COR-L47 (cell line): ENCODE measurements around the gene GALNT18.
"Not testable (repeated sequence)": the region's sequence is repeated elsewhere in the genome, so short reads cannot be mapped to it uniquely, and the experiment has no call there.

Experiments used
- DNase-seq: peaks from one replicate; lab custom pipeline; 2025; lab: John Stamatoyannopoulos, UW

GALNT18 gene

GRCh38 chr11:11459578-11459977 is 162.2 kb downstream of the GALNT18 start:
- no peak for DNase-seq

GRCh38 chr11:11458485-11458884 is 163.3 kb downstream of the GALNT18 start:
- DNase-seq: no peak

- DNase-seq: no peak
Measured at GRCh38 chr11:11458001-11458400, 163.8 kb downstream of the GALNT18 start.

- DNase-seq: no peak
Measured at GRCh38 chr11:11456866-11457265, 164.9 kb downstream of the GALNT18 start.

- no peak for DNase-seq
Measured at GRCh38 chr11:11454671-11455223, 167.1 kb downstream of the GALNT18 start.

- DNase-seq: no peak
Measured at GRCh38 chr11:11451501-11452005, 170.3 kb downstream of the GALNT18 start.

GRCh38 chr11:11450744-11451362 is 171.0 kb downstream of the GALNT18 start:
- DNase-seq: no peak

- peak; percentile 14 for DNase-seq
Measured at GRCh38 chr11:11449327-11449726, 172.5 kb downstream of the GALNT18 start.

GRCh38 chr11:11448626-11449025 is 173.2 kb downstream of the GALNT18 start:
- DNase-seq: no peak

GRCh38 chr11:11447601-11448000 is 174.2 kb downstream of the GALNT18 start:
- not testable (repeated sequence) for DNase-seq

- no peak for DNase-seq
Measured at GRCh38 chr11:11446967-11447366, 174.8 kb downstream of the GALNT18 start.

GRCh38 chr11:11446564-11446963 is 175.2 kb downstream of the GALNT18 start:
- no peak for DNase-seq

GRCh38 chr11:11445441-11446185 is 176.2 kb downstream of the GALNT18 start:
- DNase-seq: no peak

- DNase-seq: no peak
Measured at GRCh38 chr11:11444804-11445131, 177.0 kb downstream of the GALNT18 start.

- DNase-seq: no peak
Measured at GRCh38 chr11:11444027-11444803, 177.6 kb downstream of the GALNT18 start.

GRCh38 chr11:11442791-11443190 is 179.0 kb downstream of the GALNT18 start:
- DNase-seq: no peak

GRCh38 chr11:11441516-11441915 is 180.3 kb downstream of the GALNT18 start:
- DNase-seq: no peak

- DNase-seq: no peak
Measured at GRCh38 chr11:11441091-11441490, 180.7 kb downstream of the GALNT18 start.

GRCh38 chr11:11440144-11440543 is 181.7 kb downstream of the GALNT18 start:
- DNase-seq: no peak

GRCh38 chr11:11439591-11439990 is 182.2 kb downstream of the GALNT18 start:
- DNase-seq: no peak

GRCh38 chr11:11436715-11437313 is 185.0 kb downstream of the GALNT18 start:
- DNase-seq: no peak

- DNase-seq: no peak
Measured at GRCh38 chr11:11435635-11436034, 186.2 kb downstream of the GALNT18 start.
